HG02938 (cell line): ENCODE measurements around the gene SLC35E2B.

Experiments
- ATAC-seq: cut with Tn5 transposase; IDR thresholded peaks from one replicate; pipeline ENCODE4 v1.9.1; 2021; ENCODE audit warnings: mild to moderate bottlenecking, moderate library complexity; ENCODE audit not compliant: unreplicated experiment

The SLC35E2B gene

DNA sequence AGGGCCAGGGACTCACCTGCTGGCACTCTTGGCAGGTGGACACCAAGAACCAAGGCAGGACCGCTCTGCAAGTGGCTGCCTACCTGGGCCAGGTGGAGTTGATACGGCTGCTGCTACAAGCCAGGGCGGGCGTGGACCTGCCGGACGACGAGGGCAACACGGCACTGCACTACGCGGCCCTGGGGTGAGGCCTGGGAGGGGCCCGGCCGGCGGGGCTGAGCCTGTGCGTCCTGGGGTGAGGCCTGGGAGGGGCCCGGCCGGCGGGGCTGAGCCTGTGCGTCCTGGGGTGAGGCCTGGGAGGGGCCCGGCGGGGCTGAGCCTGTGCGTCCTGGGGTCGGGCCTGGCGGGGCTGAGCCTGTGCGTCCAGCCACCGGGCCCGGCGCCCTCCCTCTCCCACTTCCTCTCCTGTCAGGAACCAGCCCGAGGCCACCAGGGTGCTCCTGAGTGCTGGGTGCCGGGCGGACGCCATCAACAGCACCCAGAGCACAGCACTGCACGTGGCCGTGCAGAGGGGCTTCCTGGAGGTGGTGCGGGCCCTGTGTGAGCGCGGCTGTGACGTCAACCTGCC, 65.2 kb downstream of the SLC35E2B start:
- ATAC-seq = no peak

DNA sequence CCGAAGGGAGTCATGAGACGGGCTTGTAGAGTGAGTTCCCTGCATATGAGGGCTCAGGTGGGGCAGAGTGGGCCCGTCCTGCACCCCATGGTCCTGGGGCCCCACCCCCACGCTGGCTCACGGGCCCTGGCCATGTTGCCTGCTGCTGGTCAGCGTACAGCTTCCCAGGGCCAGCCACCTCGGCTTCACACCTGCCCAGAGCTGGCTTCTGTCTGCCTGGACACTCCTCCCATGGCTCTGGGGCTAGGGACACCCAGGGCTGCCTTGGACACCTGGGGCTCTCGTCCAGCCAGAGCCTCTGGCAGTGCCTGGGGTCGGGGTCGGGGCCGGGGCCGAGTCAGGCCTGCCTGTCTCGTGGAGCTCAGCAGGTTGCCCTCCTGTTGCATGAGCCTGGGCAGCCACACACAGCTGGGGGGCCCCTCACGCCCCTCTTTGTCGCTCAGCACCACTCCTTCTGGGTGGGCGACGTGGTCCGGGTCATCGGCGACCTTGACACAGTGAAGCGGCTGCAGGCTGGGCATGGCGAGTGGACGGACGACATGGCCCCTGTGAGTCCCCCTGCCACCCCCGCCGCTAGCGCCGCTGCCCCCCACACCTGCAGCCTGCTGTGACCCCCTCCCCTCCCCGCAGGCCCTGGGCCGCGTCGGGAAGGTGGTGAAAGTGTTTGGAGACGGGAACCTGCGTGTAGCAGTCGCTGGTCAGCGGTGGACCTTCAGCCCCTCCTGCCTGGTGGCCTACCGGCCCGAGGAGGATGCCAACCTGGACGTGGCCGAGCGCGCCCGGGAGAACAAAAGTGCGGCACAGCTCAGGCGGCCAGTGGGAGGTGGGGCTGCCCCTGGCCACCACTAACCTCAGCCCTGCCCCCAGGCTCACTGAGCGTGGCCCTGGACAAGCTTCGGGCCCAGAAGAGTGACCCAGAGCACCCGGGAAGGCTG, 66.1 kb downstream of the SLC35E2B start:
- ATAC-seq = no peak

DNA sequence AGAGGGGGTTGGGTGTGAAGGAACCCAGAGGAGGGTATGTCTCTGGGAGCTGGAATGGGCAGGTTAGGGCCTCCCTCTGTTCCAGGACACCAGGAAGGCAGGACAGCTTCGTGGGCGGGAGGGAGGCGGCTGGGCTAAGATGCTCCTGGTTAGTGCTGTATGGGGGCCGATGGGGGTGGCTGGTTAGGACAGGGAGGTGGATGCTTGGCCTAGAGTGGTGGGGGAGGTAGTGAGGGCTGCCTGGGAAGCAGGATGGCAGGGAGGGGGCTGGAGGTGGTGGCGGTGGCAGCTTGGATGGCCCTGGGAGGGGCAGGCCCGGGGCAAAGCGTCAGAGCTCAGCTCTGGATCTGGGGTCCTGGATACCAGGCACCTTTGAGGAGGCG, 66.8 kb downstream of the SLC35E2B start:
- no peak for ATAC-seq

DNA sequence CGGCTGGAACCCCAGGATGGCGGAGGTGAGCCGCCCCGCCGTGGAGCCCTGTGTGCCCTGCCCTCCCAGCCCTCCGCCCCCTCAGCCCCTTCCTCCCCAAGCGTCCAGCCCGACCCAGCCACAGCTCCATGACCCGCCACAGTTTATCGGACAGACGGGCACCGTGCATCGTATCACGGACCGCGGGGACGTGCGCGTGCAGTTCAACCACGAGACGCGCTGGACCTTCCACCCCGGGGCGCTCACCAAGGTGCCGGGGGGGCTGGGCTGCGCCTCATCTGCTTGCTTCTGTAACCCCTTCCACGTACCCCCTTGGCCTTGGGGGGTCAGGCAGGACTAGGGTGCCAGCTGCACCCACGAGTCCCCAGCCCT, 67.2 kb downstream of the SLC35E2B start:
- ATAC-seq = no peak

DNA sequence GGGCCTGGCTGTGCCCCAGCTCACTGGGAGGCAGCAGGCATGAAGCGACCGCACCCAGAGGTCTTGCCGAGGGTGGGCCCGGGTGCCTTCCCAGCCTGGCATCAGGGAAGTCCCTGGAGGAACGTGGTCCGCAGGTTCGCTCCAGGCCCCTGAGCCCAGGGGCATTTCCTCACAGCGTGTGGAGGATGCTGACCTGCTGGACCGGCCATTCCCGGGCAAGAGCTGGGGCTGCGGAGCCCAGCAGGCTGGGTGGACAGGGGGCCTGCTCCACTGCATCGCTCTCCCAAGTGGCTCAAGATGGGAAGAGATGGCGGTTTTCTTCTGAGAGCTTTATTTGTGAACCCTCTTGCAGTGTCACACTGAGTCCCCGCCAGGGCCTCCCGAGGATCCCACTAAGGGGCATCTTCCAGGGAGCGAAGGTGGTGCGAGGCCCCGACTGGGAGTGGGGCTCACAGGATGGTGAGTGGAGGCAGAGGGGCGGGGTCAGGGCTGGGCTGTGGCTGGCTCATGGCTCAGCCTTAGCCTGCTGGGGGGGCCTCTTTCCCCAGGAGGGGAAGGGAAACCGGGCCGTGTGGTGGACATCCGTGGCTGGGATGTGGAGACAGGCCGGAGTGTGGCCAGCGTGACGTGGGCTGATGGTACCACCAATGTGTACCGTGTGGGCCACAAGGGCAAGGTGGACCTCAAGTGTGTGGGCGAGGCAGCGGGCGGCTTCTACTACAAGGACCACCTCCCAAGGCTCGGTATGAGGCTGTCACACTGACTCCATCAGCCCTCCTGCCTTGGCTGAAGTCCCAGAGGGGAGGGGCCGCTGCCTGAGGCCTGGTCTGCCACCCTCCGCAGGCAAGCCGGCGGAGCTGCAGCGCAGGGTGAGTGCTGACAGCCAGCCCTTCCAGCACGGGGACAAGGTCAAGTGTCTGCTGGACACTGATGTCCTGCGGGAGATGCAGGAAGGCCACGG, 67.9 kb downstream of the SLC35E2B start:
- ATAC-seq = no peak

DNA sequence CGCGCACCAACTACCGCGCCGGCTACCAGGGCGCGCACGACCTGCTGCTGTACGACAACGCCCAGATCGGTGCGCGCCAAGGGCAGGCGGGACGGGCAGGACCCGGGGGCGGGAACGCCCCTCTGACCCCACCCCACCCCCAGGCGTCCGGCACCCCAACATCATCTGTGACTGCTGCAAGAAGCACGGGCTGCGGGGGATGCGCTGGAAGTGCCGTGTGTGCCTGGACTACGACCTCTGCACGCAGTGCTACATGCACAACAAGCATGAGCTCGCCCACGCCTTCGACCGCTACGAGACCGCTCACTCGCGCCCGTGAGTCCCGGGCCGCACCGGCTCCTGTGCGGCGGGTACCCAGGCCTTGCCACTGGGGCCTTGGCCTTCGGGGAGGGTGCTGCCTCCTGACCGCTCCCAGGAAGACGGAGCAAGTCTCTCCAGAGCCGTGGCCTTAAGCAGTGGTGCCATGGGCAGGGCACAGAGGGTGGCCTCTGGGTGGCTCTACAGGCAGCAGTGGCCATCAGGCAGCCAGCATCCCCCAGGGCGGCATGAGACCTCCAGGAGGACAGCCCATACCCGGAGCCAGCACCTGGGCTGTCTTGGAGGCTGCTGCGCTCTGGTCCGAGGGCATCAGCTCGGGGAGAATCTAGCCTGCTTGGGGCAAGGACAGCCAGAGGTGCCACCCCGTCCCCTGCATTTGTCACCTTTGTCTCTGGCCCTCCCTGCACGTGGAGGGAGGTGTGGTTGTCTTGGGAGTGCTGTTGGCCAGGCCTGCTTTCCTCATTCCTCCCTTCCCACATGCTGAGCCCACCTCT, 68.8 kb downstream of the SLC35E2B start:
- no peak for ATAC-seq

DNA sequence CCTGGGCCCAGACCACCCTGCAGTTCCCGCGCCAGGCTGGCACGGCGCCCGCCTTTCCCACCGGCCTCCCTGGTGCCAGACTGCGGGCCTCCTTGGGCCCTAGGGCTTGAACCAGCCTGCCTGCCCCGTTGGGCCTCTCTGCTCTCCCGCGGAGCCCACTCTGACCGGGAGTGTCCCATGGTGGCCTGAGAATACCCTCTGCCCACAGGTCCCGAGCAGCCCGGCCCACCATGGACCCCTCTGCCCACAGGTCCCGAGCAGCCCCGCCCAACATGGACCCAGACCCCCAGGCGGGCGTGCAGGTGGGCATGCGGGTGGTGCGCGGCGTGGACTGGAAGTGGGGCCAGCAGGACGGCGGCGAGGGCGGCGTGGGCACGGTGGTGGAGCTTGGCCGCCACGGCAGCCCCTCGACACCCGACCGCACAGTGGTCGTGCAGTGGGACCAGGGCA, 69.4 kb downstream of the SLC35E2B start:
- no peak for ATAC-seq

DNA sequence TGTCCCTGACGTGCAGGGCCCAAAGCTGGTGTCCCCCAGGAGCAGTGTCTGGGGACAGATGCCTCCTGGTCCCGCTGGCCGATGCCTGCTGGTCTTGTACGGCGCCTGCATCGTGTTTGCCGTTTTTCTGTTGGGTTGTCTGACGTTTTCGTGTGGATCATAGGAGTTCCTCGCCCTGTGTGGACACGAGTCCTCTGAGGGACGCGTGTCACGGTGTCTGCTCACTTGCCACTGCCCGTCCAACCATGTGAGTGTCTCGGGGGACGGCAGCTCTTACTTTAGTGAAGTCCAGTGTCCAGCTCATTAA, 69.9 kb downstream of the SLC35E2B start:
- no peak for ATAC-seq

DNA sequence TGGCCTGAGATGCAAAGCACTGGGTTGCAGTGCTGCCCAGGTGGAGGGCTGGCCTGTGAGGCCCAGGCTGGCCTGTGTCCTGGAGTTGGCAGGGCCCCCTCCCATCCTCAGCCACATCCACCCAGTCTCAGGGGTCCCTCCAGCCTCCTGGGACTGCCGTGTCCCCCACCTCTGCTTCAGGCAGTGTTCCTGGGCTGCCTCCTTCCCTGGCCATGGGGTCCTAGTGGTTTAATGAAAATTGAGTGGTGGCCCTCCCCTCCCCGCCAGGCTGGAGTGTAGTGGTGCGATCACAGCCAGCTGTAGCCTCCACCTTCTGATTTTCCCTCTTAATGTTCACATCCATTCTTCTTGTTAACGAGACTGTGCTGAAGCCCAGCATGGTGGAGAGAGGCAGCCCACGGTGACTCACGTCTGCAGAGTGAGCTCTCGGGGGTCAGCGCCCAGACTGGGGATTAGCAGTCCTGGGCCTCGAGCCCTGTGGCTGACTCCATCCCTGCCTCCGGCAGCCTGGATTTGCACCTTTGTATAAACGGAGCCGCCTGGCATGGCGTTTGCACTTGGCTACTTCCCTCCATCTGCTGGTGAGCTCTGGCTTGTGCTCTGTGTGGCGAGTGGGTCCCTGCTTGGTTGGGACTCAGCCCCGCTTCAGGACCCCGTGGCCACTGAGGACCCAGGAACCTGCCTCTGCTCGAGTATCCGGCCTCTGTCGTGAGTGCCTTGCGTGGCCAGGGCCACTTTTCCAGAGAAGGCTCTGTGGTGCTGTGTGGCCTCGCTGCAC, 70.4 kb downstream of the SLC35E2B start:
- no peak for ATAC-seq

DNA sequence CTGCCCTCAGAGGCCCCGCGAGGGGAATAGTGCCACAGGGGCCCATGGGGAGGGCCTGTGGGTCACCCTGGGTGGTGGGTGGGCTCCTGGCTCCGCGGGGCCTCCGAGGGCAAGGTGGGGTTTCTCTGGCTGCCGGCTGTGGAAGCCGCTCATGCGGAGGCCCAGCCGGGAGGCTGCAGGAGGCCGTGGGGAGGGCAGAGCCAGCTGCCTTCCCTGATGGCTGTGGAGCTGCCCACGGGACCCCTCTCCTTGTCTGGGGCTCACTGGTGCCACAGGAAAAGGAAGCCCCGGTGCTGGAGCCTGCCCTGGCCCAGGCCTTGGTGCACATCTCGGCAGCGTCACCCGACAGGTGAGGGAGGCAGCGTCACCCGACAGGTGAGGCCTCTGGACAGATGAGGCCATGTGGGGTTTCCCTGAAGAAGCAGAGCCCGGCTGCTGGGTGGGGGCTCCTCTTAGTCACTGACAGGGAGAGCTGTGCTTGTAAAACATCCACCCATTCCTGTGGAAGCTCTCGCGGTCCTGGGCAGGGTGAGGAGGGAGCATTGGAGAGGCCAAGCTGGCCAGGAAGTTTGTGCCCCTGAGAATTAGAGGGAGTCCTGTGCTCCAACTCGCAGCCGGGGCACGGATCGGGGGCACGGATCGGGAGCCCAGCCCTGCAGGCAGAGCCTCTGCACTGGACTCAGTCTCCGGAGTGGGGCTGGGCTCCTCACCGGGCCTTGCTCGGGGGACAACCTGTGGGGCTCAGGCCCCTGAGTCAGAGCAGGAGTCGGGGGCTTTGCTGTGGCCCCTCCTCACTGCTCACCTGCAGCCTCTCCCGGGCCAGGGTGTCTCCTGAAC, 71.2 kb downstream of the SLC35E2B start:
- no peak for ATAC-seq

DNA sequence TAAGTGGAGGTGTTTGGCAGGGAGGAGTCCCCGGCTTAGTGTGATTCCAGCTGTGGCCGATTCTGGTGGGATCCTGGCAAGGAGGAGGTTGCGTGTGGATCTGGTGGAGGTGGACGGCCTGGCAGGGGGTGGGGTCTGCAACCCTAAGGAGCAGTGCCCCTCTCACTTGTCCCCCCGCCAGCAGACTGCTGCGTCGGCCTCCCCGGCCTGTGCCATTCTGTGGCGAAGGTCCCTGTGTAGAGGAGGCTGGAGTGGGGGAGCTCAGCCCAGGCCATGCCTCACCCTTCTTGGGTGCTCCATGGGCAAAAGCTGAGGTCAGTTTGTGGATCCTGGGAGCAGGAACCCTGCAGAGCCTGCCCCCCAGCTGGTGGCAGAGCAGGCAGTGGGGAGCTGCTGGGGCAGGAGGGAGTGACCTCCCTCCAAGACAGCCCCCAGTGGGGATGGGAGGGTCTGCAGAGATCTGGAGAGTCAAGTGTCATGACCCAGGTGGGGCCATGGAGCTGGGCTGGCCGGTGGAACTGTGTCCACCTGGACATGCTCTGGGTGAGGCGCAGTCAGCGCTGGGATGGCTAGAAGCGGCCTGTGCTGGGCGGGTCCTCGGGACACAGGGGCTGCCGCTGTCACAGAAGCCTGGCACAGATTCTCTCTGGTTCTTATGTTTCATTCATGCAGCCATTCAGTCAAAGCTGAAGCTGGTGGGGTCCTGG, 72.0 kb downstream of the SLC35E2B start:
- ATAC-seq = no peak

DNA sequence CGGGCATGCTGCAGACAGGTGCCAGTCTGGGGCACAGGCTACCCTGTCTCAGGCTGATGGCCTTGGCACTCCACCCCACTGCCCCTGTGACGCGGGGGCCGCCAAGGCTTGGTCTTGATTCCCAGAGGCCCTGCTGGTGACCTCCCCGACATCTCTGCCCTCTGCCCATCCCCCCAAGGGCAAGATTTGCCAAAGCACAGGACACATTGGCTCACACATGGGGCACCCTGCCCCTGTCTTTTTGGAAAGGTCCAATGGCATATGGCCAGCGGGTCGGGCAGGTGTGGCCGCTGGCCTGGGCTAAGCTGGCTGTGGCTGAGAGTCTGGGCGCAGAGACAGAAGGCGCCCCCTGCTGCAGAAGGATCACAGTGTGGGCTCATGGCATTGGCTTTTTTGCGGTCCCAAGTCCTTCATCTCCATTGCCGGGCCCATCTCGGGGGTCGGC, 72.7 kb downstream of the SLC35E2B start:
- ATAC-seq = no peak

DNA sequence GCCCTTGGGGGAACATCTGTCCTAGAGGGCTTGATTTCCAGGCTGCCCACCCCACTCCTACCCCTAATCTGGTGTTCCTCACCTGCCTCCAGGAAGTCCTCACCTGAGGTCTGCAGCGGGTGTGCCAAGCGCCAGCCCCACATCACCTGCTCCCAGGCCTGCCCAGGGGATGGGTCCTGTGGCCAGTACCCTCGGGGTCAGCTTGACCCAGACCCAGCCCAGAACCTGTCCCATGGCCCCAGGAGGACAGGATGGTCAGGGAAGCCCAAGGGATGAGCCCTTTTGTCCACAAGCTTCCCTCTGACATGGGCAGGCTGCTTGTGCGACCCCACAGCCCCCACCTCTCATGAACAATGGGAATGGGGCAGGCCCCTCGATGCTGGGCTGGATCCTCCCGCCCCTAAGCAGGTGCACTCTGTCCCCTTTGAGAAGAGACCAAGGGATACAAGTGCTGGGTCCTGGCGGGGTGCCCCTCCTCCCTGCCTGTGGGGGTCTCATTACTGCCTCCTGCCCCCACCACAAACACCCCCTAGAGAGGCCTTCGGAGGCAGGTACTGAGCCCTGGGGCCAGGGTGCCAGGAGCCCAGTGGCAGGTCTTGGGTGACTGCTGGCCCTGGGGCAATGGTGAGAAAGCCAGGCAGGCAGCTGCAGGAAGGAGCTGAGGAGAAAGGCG, 74.1 kb downstream of the SLC35E2B start:
- no peak for ATAC-seq

DNA sequence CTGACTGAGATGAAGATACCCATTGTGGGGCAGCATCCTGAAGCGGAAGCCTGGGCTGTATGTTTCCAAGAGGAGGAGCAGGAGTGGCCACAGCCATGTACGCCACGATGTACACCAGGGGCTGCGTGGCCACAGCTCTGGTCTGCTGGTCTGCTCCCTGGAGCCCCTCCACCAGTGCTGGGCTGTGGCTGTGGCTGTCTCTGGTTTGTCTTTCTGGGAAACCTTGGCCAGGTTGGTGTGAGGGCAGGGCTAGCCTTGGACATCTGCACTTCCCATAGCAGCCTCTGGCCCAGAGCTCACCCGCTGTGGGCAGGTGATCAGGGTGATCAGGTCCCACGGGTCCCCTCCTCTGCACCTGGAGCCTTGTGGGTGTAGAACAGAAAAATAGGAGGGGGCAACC, 74.7 kb downstream of the SLC35E2B start:
- ATAC-seq = no peak

DNA sequence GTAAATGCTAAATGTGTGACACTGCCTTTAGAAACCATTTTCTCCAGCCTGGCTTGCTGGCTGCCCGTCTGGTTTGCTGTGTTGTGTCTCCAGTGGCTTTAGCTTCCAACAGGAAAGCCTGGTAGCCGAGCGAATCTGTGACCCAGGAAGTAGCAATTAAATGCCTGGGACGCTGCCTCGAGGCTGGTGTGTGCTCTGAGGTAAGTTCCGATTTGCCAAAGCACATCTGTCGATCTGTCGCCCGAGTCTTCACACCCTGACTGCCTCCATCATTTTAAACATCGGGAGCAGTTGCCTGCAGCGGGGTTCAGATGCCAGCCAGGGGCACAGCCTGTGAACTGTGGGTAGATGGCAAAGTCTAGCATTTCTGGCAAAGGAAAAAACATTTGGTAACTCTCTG, 75.1 kb downstream of the SLC35E2B start:
- ATAC-seq = no peak

DNA sequence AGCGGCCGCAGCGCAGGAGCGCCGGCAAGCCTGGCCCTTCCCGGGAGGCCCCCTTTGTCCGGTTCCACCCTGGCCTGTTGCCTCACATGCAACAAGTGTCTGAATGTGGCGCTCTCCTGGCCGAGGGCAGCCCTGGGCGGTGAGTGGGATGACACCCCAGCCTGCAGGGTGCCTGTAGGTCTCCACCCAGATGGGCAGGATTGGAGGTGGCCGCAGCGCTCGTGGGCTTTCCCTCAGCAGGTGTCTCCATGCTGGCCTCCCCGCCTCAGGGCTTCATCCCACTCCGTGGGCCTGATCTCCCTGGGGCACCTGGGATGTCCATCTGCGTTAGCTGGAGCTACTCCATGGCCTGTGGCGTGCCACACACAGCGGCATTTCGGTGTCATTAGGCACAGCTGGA, 75.8 kb downstream of the SLC35E2B start:
- no peak for ATAC-seq

DNA sequence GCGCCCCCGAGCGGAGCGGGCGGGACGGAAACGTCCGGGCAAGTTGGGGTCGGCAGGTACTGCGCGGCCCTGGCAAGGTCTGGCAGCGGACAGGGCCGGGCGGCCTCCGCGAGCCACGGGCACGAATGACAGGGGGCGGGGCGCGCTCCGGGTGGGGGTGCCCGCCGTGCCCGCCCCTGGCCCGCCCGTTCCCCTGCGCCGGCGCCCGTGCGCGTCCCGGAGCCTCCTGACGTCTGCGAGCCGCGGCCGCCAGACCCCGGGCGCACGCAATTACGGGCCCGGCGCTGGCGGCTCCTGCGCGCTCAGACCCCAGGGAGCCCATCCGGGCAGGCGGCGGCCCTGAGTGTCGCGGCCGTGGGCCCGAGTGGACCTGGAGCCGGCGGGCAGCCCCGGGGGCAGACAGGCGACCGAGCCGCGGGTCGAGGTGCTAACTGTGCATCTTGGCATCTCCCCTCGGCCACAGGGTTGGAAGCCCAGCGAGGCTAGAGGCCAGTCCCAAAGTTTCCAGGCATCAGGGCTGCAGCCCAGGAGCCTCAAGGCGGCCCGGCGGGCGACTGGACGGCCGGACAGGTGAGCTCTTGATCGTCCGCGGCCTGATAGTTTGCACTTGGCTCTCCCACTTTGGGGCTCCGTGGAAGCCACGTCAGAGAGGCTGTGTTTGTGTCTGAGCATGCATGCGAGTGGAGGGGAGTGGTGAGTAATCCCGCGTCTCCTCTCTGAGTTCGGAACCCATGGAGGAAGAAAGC, 76.4 kb downstream of the SLC35E2B start:
- ATAC-seq = peak; percentile 18
